Activated naive CD4-positive, alpha-beta T cell treated with anti-CD3 and anti-CD28 coated beads for 36 hours (primary cell): ENCODE measurements around the gene CELF2. TPM values are rescaled to one million over a fixed set of nuclear protein-coding genes. Genes with fewer than 3 reads are reported as not detected.
A peak's percentile ranks its signal among the peaks of the same experiment; 100 is the strongest.

Experiments
- CTCF ChIA-PET: fragments of 350-600 bp; sonication (Branson Sonifier 250); formaldehyde crosslinking; loops from one replicate; lab custom pipeline; 2021; ENCODE audit warnings: antibody characterized with exemption; lab: Charles Lee
- DNase-seq: peaks from one replicate; pipeline ENCODE4 v3.0.0-alpha.2; 2020
- H3K27ac Mint-ChIP-seq: one replicate; pipeline ENCODE4 v1.8.0; 2021; ENCODE audit warnings: mild to moderate bottlenecking, mixed read lengths
- H3K27me3 Mint-ChIP-seq: one replicate; pipeline ENCODE4 v1.8.0; 2021; ENCODE audit warnings: low read depth, mixed read lengths
- H3K36me3 Mint-ChIP-seq: one replicate; pipeline ENCODE4 v1.8.0; 2021; ENCODE audit warnings: low read depth, mixed read lengths
- H3K4me1 Mint-ChIP-seq: one replicate; pipeline ENCODE4 v1.8.0; 2021; ENCODE audit warnings: low read depth, mixed read lengths
- H3K4me3 Mint-ChIP-seq: one replicate; pipeline ENCODE4 v1.8.0; 2021; ENCODE audit warnings: mild to moderate bottlenecking, moderate library complexity, mixed read lengths
- H3K9me3 Mint-ChIP-seq: one replicate; pipeline ENCODE4 v1.8.0; 2021; ENCODE audit warnings: mixed read lengths
- intact Hi-C: fragments of 100-400 bp; cut with micrococcal nuclease; formaldehyde crosslinking; loops from one replicate; pipeline ENCODE4 v1.15.1; 2023
- total RNA-seq, 2 experiments: library from RNA; stranded (reverse); gene quantifications; one replicate each; pipeline ENCODE4 v1.2.3, GENCODE V29; 2021

CELF2 gene
- total RNA-seq, 2 experiments from 2014 or later, result 68.2 to 72.2 TPM

DNA sequence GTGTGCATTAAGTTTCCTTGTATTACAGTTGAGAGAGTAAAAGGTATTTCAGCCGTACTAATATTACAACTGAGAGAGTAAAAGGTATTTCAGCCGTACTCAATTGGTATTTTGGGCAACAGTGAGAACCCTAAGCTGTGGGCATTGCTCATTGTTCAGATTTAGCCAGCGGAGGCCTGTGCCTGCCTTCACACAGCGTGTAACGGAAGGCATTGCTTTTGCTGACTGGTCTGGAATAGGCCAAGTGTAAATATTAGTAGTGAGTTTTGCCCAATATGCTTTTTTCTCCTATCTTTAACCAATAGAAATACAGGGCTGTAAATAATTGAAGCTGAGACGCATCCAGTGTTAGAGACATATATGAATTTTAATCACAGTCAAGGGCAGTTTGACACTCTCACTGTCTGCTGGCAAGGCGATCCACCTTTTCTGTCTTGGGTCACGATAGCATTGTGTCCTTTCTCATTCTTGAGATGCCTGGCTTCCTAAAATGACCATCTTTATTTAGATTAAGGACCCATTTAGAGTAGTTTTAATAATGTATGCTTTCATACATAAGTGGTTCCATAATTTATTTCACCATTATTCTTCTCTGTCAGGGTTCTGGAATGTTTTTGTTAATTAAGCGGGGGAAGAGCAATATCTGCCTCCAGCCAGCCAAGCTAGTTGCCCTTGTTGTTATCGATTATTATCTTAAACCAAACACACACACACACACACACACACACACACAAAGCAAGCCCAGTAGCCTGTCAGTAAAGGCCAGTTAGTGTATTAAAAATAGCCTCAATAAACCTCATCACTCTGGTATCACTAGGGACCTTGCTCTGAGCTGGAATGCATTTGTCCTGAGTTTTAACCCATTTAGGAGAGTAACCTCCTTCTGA is 130.7 kb downstream of the CELF2 start:
- Mint-ChIP-seq H3K27ac (peak overlapping the region; percentile 94), H3K36me3 (no peaks in the 10 kb centered on the region), H3K9me3 (no peaks in the 10 kb centered on the region), H3K4me3 (peak overlapping the region; percentile 77), H3K4me1 (peaks cover 85% of the 10 kb centered on the region), H3K27me3 (no peaks in the 10 kb centered on the region)
- CTCF ChIA-PET, result interaction anchor here (0.6 to 6.7 kb wide), 4 partner anchors 19 to 1045 kb away, joined by 3 to 99 read pairs (median 4); no protein-coding TSS in a partner anchor
- no peak for DNase-seq
- intact Hi-C loops, result loop anchor here (5.0 kb wide), 1 partner anchor 131 kb away; the partner anchor contains the start of gene CELF2

DNA sequence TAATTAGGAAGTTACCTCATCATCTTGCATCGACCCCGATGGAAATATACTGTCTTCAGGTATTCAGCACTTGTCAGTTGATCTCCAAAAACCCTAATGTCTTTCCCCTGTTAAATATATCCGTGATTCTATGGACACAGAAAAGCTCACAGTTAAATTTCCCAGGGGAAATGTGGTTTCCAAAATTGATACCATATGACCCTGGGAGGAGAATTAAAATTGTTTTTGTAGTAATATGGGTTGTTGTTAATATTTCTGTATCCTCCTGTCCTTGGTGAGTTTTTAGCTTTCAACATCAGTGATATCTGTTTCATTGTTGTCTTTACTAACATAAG is 132.1 kb downstream of the CELF2 start:
- intact Hi-C loops, result loop anchor here (1.0 to 5.0 kb wide), 2 partner anchors 14 to 132 kb away; partner anchors contain the start of gene CELF2
- H3K9me3 Mint-ChIP-seq, result no peaks in the 10 kb centered on the region
- DNase-seq, result no peak
- H3K4me3 Mint-ChIP-seq, result peak overlapping the region; percentile 77
- CTCF ChIA-PET, result interaction anchor here (1.5 to 6.7 kb wide), 6 partner anchors 8 to 36 kb away, joined by 4 to 99 read pairs (median 10); no protein-coding TSS in a partner anchor
- no peaks in the 10 kb centered on the region for H3K27me3 Mint-ChIP-seq
- H3K36me3 Mint-ChIP-seq, result no peaks in the 10 kb centered on the region
- peak overlapping the region; percentile 94 for H3K27ac Mint-ChIP-seq
- H3K4me1 Mint-ChIP-seq, result peaks cover 90% of the 10 kb centered on the region

DNA sequence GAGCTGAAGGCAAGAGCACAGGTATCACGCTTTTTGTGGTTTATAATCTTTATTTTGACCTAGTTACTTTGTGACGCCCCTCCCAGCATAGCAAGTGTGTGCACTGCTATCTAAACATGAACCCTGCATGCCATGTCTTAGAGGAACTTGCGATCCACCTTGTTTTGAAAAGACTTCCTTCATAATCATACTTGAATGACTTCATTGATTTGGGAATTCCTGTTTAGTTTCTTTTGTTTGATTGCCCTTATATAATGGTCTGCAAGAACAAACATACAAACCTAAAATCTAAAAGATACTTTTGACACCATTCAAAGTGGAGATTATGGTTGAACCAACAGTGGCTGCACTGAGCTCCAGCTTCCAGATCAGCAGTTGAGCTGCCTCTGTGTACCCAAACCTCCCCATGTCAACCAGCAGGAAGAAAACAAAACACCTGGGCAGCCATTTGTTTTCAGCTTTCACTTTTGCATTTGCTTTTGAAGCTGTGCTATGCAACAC is 132.6 kb downstream of the CELF2 start:
- Mint-ChIP-seq H3K4me3 (peak overlapping the region; percentile 77), H3K27ac (peak overlapping the region; percentile 94), H3K36me3 (no peaks in the 10 kb centered on the region), H3K4me1 (peaks cover 88% of the 10 kb centered on the region), H3K9me3 (no peaks in the 10 kb centered on the region), H3K27me3 (no peaks in the 10 kb centered on the region)
- no peak for DNase-seq
- intact Hi-C loops, result loop anchor here (1.0 kb wide), 1 partner anchor 13 kb away; no protein-coding TSS in a partner anchor
- CTCF ChIA-PET, result interaction anchor here (1.5 to 6.7 kb wide), 6 partner anchors 9 to 36 kb away, joined by 4 to 99 read pairs (median 10); no protein-coding TSS in a partner anchor

- intact Hi-C loops, result loop anchor here (1.0 kb wide), 1 partner anchor 12 kb away; no protein-coding TSS in a partner anchor
- Mint-ChIP-seq H3K4me1 (peaks cover 88% of the 10 kb centered on the region), H3K36me3 (no peaks in the 10 kb centered on the region), H3K27ac (peak overlapping the region; percentile 94), H3K9me3 (no peaks in the 10 kb centered on the region), H3K4me3 (peak overlapping the region; percentile 77), H3K27me3 (no peaks in the 10 kb centered on the region)
- CTCF ChIA-PET, result interaction anchor here (1.6 to 6.7 kb wide), 4 partner anchors 8 to 37 kb away, joined by 6 to 99 read pairs (median 11); no protein-coding TSS in a partner anchor
- no peak for DNase-seq
Observed at GRCh38 chr10:11150879-11151415, 133.3 kb downstream of the CELF2 start.

DNA sequence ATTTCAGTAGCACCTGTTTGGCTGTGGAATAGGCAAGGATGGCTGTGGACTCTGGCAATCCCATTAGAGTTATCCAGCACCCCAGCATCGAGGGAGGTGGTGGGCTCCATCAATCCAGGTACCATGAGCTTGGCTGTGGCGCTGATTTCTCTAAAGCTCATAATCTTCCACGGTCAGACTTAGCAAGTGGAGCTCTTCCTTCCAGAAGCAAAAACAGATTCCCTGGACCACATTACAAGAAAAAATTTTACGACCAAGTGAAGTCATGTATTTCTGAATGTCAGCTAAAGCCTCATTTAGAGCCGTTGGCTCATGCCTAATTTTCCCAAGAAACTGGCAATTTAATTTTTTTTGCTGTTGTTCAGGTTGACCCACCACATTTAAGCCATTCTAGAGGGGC is 135.1 kb downstream of the CELF2 start:
- intact Hi-C loops, result no loop called here
- no peak for DNase-seq
- H3K9me3 Mint-ChIP-seq, result no peaks in the 10 kb centered on the region
- peaks cover 87% of the 10 kb centered on the region for H3K4me1 Mint-ChIP-seq
- no peak overlapping the region for H3K27ac Mint-ChIP-seq
- no peak overlapping the region for H3K4me3 Mint-ChIP-seq
- H3K36me3 Mint-ChIP-seq, result no peaks in the 10 kb centered on the region
- no peaks in the 10 kb centered on the region for H3K27me3 Mint-ChIP-seq
- CTCF ChIA-PET, result interaction anchor here (0.6 to 1.5 kb wide), 4 partner anchors 11 to 31 kb away, joined by 3 to 5 read pairs (median 4); no protein-coding TSS in a partner anchor

DNA sequence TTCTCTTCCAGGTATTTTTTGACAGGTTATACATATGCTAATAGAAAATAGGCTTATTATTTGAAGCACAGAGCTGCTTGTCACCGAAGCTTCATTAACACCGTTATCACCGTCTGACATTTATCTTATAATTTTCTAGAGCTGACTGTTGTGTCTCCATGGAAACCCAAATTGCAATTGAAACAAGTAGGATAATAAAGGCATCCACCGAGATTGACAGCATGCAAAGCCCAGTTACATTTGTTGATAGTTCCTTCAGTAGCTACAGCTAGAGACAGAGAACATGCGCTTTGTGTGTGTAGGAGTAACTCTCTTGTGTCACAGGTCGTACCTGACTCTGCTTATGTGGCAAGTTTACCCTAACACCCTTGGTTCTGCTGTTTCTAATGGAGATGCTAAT is 135.6 kb downstream of the CELF2 start:
- DNase-seq, result no peak
- Mint-ChIP-seq H3K36me3 (no peaks in the 10 kb centered on the region), H3K4me3 (no peak overlapping the region), H3K27ac (no peak overlapping the region), H3K4me1 (peaks cover 87% of the 10 kb centered on the region), H3K9me3 (no peaks in the 10 kb centered on the region), H3K27me3 (no peaks in the 10 kb centered on the region)
- CTCF ChIA-PET, result interaction anchor here (0.8 to 1.5 kb wide), 3 partner anchors 11 to 26 kb away, joined by 3 to 5 read pairs (median 4); no protein-coding TSS in a partner anchor
- intact Hi-C loops, result no loop called here

- DNase-seq, result no peak
- Mint-ChIP-seq H3K27ac (no peak overlapping the region), H3K9me3 (no peaks in the 10 kb centered on the region), H3K27me3 (no peaks in the 10 kb centered on the region), H3K4me1 (peaks cover 87% of the 10 kb centered on the region), H3K36me3 (no peaks in the 10 kb centered on the region), H3K4me3 (no peak overlapping the region)
- intact Hi-C loops, result loop anchor here (1.0 kb wide), 1 partner anchor 10 kb away; no protein-coding TSS in a partner anchor
- CTCF ChIA-PET, result interaction anchor here (1.1 to 1.5 kb wide), 2 partner anchors 10 to 12 kb away, joined by 3 to 5 read pairs; no protein-coding TSS in a partner anchor
Observed at GRCh38 chr10:11153766-11154165, 136.1 kb downstream of the CELF2 start.

DNA sequence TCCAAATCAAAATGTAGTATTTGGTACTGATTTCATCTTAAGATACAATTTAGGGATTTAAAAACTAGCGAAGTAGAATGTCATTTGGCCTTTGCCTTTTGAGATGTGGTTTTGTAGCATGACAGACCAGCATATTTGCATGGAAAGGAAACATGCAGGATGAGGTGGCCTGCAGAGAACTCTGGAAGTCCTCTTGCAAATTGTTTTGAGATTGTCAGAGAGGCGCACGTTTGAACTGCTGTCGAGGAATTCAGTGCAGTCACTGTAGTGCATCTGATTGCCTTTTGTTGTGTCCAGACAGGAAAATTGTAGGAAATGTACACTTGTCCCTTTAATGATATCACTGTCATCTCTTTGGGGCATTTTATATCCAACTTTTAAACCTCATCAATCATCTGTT is 136.7 kb downstream of the CELF2 start:
- CTCF ChIA-PET, result no interaction called here
- Mint-ChIP-seq H3K27ac (no peak overlapping the region), H3K9me3 (no peaks in the 10 kb centered on the region), H3K4me1 (peaks cover 82% of the 10 kb centered on the region), H3K4me3 (no peak overlapping the region), H3K27me3 (no peaks in the 10 kb centered on the region), H3K36me3 (no peaks in the 10 kb centered on the region)
- no peak for DNase-seq
- intact Hi-C loops, result loop anchor here (1.0 kb wide), 1 partner anchor 9 kb away; no protein-coding TSS in a partner anchor

- intact Hi-C loops, result loop anchor here (1.0 kb wide), 1 partner anchor 8 kb away; no protein-coding TSS in a partner anchor
- no peaks in the 10 kb centered on the region for H3K27me3 Mint-ChIP-seq
- DNase-seq, result no peak
- H3K9me3 Mint-ChIP-seq, result no peaks in the 10 kb centered on the region
- peaks cover 84% of the 10 kb centered on the region for H3K4me1 Mint-ChIP-seq
- H3K36me3 Mint-ChIP-seq, result no peaks in the 10 kb centered on the region
- no peak overlapping the region for H3K27ac Mint-ChIP-seq
- CTCF ChIA-PET, result interaction anchor here (0.6 kb wide), 1 partner anchor 317 kb away, joined by 3 read pairs; no protein-coding TSS in a partner anchor
- H3K4me3 Mint-ChIP-seq, result no peak overlapping the region
Observed at GRCh38 chr10:11154849-11155498, 137.3 kb downstream of the CELF2 start.

DNA sequence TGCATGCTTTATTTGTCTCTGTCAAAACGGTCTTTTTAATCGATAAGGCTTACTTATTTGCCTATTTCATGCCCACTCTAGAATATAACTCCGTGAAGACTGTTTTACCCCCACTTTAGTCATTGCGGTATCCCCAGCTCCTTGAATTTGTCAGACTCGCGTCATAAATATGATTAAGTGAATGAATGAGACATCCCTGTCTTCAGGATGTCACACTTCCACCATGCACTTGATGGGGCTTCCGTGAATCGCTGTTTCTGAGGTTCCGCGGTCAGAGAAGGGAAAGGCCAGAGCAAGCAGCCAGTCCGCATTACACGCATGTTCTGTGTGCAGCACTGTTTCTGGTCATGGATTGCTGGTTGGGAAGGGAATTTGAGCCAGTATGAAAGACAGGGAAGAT is 138.8 kb downstream of the CELF2 start:
- Mint-ChIP-seq H3K27me3 (no peaks in the 10 kb centered on the region), H3K27ac (no peak overlapping the region), H3K9me3 (no peaks in the 10 kb centered on the region), H3K36me3 (no peaks in the 10 kb centered on the region), H3K4me1 (peaks cover 79% of the 10 kb centered on the region), H3K4me3 (no peak overlapping the region)
- no peak for DNase-seq
- intact Hi-C loops, result no loop called here
- CTCF ChIA-PET, result no interaction called here

- DNase-seq, result no peak
- no peak overlapping the region for H3K4me3 Mint-ChIP-seq
- CTCF ChIA-PET, result no interaction called here
- H3K27me3 Mint-ChIP-seq, result no peaks in the 10 kb centered on the region
- H3K36me3 Mint-ChIP-seq, result no peaks in the 10 kb centered on the region
- intact Hi-C loops, result no loop called here
- H3K9me3 Mint-ChIP-seq, result no peaks in the 10 kb centered on the region
- peaks cover 80% of the 10 kb centered on the region for H3K4me1 Mint-ChIP-seq
- peak overlapping the region; percentile 5 for H3K27ac Mint-ChIP-seq
Observed at GRCh38 chr10:11157292-11158076, 139.8 kb downstream of the CELF2 start.
